ENCODE data around the gene DDX25. TPM values are rescaled to one million over a fixed set of nuclear protein-coding genes. Genes with fewer than 3 reads are reported as not detected.
A peak's percentile ranks its signal among the peaks of the same experiment; 100 is the strongest.
"Not testable (repeated sequence)": the region's sequence is repeated elsewhere in the genome, so short reads cannot be mapped to it uniquely, and the experiment has no call there.

Gene DDX25
- total RNA-seq, result not detected
- long read RNA-seq, result 0 reads

GRCh38 chr11:125903711-125904659, at the start of gene DDX25:
DDX25 (plus strand) TSS chr11:125904508; CDS start chr11:125904518, 10 bp downstream.
- DNase-seq, result no peak

GRCh38 chr11:125857670-125858069, 46.6 kb upstream of the DDX25 start:
- DNase-seq; ATAC-seq (ENCODE audit: poor library complexity); intact Hi-C loops (cut with DNase I): not testable (repeated sequence)

More at GRCh38 chr11:125903711-125904659, at the start of gene DDX25:
- intact Hi-C loops (cut with DNase I), result no loop called here
- no peak for ATAC-seq (ENCODE audit: poor library complexity)

- intact Hi-C loops (cut with DNase I); DNase-seq; ATAC-seq (ENCODE audit: poor library complexity): not testable (repeated sequence)
Measured at GRCh38 chr11:125862786-125863185, 41.5 kb upstream of the DDX25 start.

GRCh38 chr11:125865354-125865753, 39.0 kb upstream of the DDX25 start:
- intact Hi-C loops (cut with DNase I); ATAC-seq (ENCODE audit: poor library complexity); DNase-seq: not testable (repeated sequence)

GRCh38 chr11:125869521-125869920, 34.8 kb upstream of the DDX25 start:
- ATAC-seq (ENCODE audit: poor library complexity), result no peak
- no peak for DNase-seq
- intact Hi-C loops (cut with DNase I), result no loop called here

- DNase-seq (no peak), ATAC-seq (ENCODE audit: poor library complexity) (no peak)
- intact Hi-C loops (cut with DNase I), result loop anchor here (10.0 kb wide), 4 partner anchors 247 to 1207 kb away; partner anchors contain the start of genes CHEK1 and EI24
Measured at GRCh38 chr11:125871391-125872137, 32.7 kb upstream of the DDX25 start.

GRCh38 chr11:125872138-125872491, 32.2 kb upstream of the DDX25 start:
- no peak for ATAC-seq (ENCODE audit: poor library complexity)
- intact Hi-C loops (cut with DNase I), result loop anchor here (10.0 kb wide), 4 partner anchors 247 to 1207 kb away; partner anchors contain the start of genes CHEK1 and EI24
- no peak for DNase-seq

GRCh38 chr11:125873881-125874555, 30.3 kb upstream of the DDX25 start:
- intact Hi-C loops (cut with DNase I), result loop anchor here (10.0 kb wide), 4 partner anchors 249 to 1209 kb away; partner anchors contain the start of genes CHEK1 and EI24
- DNase-seq (no peak), ATAC-seq (ENCODE audit: poor library complexity) (peak; percentile 48)

- intact Hi-C loops (cut with DNase I), result loop anchor here (10.0 kb wide), 4 partner anchors 250 to 1210 kb away; partner anchors contain the start of genes CHEK1 and EI24
- ATAC-seq (ENCODE audit: poor library complexity) (peak; percentile 97), DNase-seq (peak; percentile 41)
Measured at GRCh38 chr11:125874556-125875124, 29.7 kb upstream of the DDX25 start.

GRCh38 chr11:125881291-125881690, 23.0 kb upstream of the DDX25 start:
- ATAC-seq (ENCODE audit: poor library complexity) (no peak), DNase-seq (no peak)
- intact Hi-C loops (cut with DNase I), result no loop called here

- intact Hi-C loops (cut with DNase I), result no loop called here
- ATAC-seq (ENCODE audit: poor library complexity) (no peak), DNase-seq (no peak)
Measured at GRCh38 chr11:125883375-125883774, 20.9 kb upstream of the DDX25 start.

- intact Hi-C loops (cut with DNase I), result no loop called here
- ATAC-seq (ENCODE audit: poor library complexity) (peak; percentile 28), DNase-seq (peak; percentile 68)
Measured at GRCh38 chr11:125886997-125887372, 17.3 kb upstream of the DDX25 start.

GRCh38 chr11:125887373-125888324, 16.7 kb upstream of the DDX25 start, which contains the start of gene HYLS1:
HYLS1 (plus strand) TSS chr11:125887668; CDS start chr11:125899369, 11,701 bp downstream.
- intact Hi-C loops (cut with DNase I), result no loop called here
- peak; percentile 97 for DNase-seq
- ATAC-seq (ENCODE audit: poor library complexity), result peak; percentile 99

- DNase-seq, result no peak
- intact Hi-C loops (cut with DNase I), result no loop called here
- no peak for ATAC-seq (ENCODE audit: poor library complexity)
Measured at GRCh38 chr11:125890447-125891100, 13.7 kb upstream of the DDX25 start.

- intact Hi-C loops (cut with DNase I), result no loop called here
- ATAC-seq (ENCODE audit: poor library complexity) (no peak), DNase-seq (no peak)
Measured at GRCh38 chr11:125892071-125892470, 12.2 kb upstream of the DDX25 start.

GRCh38 chr11:125892994-125893393, 11.3 kb upstream of the DDX25 start:
- ATAC-seq (ENCODE audit: poor library complexity), result no peak
- intact Hi-C loops (cut with DNase I), result no loop called here
- no peak for DNase-seq

GRCh38 chr11:125901872-125902271, 2.4 kb upstream of the DDX25 start:
- ATAC-seq (ENCODE audit: poor library complexity), result no peak
- DNase-seq, result no peak
- intact Hi-C loops (cut with DNase I), result no loop called here

All from Right ventricle myocardium superior (tissue), 1 donor.